GM12891 (cell line): ENCODE data around the gene GCHFR.

Experiments used
- POLR2A ChIP-seq: IDR thresholded peaks from 2 replicates; pipeline ENCODE4 v1.6.1; 2011; ENCODE audit warnings: low read depth, low read length, control low read depth
- POLR2AphosphoS5 ChIP-seq: IDR thresholded peaks from 2 replicates; pipeline ENCODE4 v1.6.1; 2011; ENCODE audit warnings: low read depth, low read length, control low read depth
- POU2F2 ChIP-seq: IDR thresholded peaks from 2 replicates; pipeline ENCODE4 v1.6.1; 2011; ENCODE audit warnings: low read depth, mild to moderate bottlenecking, control low read depth, low read length, moderate library complexity
- SPI1 ChIP-seq: IDR thresholded peaks from 2 replicates; pipeline ENCODE4 v1.6.1; 2011; ENCODE audit warnings: low read depth, low read length, control low read depth
- TAF1 ChIP-seq: IDR thresholded peaks from 2 replicates; pipeline ENCODE4 v1.6.1; 2011; ENCODE audit warnings: low read depth, low read length, control low read depth

GRCh38 chr15:40807888-40808461, 44.1 kb downstream of the GCHFR start:
- TF ChIP-seq POLR2A (no peak), POLR2AphosphoS5 (no peak), TAF1 (no peak), SPI1 (no peak), POU2F2 (no peak)
